Upper lobe of left lung (tissue), 4 donors: ENCODE results near the gene POMP.

ENCODE experiments used
- CTCF ChIP-seq, 6 experiments: fragments of 450-650 bp in 4 of 6; fragments of 200-600 bp in 2 of 6; sonication (generic) in 2 of 6; IDR thresholded peaks; one replicate each; pipeline ENCODE4 v1.5.1; 2016 to 2019; ENCODE audit warnings: antibody characterized with exemption in 6 of 6
- EP300 ChIP-seq, 4 donors: sonication (generic); formaldehyde crosslinking; IDR thresholded peaks; one replicate each; pipeline ENCODE4 v1.5.1; 2017; ENCODE audit warnings: antibody characterized with exemption in 4 of 4, control low read depth in 2 of 4
- POLR2A ChIP-seq, 4 donors: fragments of 450-650 bp; IDR thresholded peaks; one replicate each; pipeline ENCODE4 v1.5.1; 2016 to 2017; ENCODE audit warnings: antibody characterized with exemption in 4 of 4, mild to moderate bottlenecking in 2 of 4

GRCh38 chr13:28704919-28705318 lies 46.0 kb downstream of the POMP start:
- no peak for TF ChIP-seq CTCF (IDR thresholded peaks at IDR 0.05)
- TF ChIP-seq POLR2A (IDR thresholded peaks at IDR 0.05) = no peak
- TF ChIP-seq EP300 (IDR thresholded peaks at IDR 0.05) = no peak
